HL-60 (cell line): Measurements from ENCODE around the gene GHITM.

Experiments
- GABPA ChIP-seq: IDR thresholded peaks from 2 replicates; pipeline ENCODE4 v1.6.1; 2012; ENCODE audit warnings: low read depth
- POLR2AphosphoS5 ChIP-seq: IDR thresholded peaks from 2 replicates; pipeline ENCODE4 v1.6.1; 2012; ENCODE audit warnings: low read depth
- SPI1 ChIP-seq: IDR thresholded peaks from 2 replicates; pipeline ENCODE4 v1.6.1; 2012; ENCODE audit warnings: low read depth, mild to moderate bottlenecking, borderline replicate concordance
- TF ChIP-seq, protein P1 (sequence below): IDR thresholded peaks from one replicate; pipeline ENCODE4 v1.5.1; 2011; ENCODE audit warnings: low read length, control low read depth, inconsistent platforms; ENCODE audit not compliant: insufficient read depth
- TF ChIP-seq, protein P2 (sequence below): IDR thresholded peaks from 2 replicates; pipeline ENCODE4 v1.6.1; 2012; ENCODE audit warnings: low read depth; ENCODE audit not compliant: insufficient replicate concordance

DNA sequence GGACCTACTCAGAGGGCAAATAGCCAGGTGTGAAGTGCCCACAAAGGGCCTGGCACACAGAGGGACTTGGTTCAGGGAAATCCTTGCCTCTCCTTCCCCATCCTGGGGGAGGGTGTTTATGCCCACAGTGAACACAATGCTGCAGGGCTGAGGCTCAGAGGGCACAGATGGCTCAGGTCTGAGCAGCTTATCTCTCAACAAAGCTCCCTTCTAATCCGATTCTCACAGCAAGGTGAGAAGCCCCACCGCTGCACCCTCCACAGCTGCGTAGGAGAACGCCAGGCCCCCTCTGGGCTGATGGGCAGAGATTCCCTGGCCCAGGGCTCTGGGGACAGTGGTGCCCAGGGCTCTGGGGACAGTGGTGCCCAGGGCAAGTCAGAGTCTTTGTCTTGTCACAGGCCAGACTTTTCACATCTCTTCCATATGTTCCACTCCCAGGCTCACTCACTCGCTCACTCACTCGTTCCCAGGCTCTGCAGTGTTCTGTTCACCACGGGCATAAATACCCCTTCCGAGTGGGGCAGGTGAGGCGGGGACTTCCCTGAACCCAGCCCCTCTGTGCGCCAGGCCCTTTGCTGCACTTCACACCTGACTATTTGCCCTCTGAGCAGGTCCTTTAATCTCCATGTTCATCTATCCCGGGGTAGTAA, 46.3 kb downstream of the GHITM start:
- TF ChIP-seq, protein P1, sequence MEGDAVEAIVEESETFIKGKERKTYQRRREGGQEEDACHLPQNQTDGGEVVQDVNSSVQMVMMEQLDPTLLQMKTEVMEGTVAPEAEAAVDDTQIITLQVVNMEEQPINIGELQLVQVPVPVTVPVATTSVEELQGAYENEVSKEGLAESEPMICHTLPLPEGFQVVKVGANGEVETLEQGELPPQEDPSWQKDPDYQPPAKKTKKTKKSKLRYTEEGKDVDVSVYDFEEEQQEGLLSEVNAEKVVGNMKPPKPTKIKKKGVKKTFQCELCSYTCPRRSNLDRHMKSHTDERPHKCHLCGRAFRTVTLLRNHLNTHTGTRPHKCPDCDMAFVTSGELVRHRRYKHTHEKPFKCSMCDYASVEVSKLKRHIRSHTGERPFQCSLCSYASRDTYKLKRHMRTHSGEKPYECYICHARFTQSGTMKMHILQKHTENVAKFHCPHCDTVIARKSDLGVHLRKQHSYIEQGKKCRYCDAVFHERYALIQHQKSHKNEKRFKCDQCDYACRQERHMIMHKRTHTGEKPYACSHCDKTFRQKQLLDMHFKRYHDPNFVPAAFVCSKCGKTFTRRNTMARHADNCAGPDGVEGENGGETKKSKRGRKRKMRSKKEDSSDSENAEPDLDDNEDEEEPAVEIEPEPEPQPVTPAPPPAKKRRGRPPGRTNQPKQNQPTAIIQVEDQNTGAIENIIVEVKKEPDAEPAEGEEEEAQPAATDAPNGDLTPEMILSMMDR = no peak
- TF ChIP-seq POLR2AphosphoS5 (no peak), SPI1 (no peak), GABPA (no peak)
- TF ChIP-seq, protein P2, sequence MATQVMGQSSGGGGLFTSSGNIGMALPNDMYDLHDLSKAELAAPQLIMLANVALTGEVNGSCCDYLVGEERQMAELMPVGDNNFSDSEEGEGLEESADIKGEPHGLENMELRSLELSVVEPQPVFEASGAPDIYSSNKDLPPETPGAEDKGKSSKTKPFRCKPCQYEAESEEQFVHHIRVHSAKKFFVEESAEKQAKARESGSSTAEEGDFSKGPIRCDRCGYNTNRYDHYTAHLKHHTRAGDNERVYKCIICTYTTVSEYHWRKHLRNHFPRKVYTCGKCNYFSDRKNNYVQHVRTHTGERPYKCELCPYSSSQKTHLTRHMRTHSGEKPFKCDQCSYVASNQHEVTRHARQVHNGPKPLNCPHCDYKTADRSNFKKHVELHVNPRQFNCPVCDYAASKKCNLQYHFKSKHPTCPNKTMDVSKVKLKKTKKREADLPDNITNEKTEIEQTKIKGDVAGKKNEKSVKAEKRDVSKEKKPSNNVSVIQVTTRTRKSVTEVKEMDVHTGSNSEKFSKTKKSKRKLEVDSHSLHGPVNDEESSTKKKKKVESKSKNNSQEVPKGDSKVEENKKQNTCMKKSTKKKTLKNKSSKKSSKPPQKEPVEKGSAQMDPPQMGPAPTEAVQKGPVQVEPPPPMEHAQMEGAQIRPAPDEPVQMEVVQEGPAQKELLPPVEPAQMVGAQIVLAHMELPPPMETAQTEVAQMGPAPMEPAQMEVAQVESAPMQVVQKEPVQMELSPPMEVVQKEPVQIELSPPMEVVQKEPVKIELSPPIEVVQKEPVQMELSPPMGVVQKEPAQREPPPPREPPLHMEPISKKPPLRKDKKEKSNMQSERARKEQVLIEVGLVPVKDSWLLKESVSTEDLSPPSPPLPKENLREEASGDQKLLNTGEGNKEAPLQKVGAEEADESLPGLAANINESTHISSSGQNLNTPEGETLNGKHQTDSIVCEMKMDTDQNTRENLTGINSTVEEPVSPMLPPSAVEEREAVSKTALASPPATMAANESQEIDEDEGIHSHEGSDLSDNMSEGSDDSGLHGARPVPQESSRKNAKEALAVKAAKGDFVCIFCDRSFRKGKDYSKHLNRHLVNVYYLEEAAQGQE = no peak
